LNCAP (cell line): ENCODE measurements around the gene YY1.

Experiments
- TF ChIP-seq, protein P1 (sequence below): fragments of 450-650 bp; IDR thresholded peaks from 2 replicates; pipeline ENCODE4 v1.5.1; 2017; ENCODE audit warnings: mild to moderate bottlenecking

Gene YY1

DNA sequence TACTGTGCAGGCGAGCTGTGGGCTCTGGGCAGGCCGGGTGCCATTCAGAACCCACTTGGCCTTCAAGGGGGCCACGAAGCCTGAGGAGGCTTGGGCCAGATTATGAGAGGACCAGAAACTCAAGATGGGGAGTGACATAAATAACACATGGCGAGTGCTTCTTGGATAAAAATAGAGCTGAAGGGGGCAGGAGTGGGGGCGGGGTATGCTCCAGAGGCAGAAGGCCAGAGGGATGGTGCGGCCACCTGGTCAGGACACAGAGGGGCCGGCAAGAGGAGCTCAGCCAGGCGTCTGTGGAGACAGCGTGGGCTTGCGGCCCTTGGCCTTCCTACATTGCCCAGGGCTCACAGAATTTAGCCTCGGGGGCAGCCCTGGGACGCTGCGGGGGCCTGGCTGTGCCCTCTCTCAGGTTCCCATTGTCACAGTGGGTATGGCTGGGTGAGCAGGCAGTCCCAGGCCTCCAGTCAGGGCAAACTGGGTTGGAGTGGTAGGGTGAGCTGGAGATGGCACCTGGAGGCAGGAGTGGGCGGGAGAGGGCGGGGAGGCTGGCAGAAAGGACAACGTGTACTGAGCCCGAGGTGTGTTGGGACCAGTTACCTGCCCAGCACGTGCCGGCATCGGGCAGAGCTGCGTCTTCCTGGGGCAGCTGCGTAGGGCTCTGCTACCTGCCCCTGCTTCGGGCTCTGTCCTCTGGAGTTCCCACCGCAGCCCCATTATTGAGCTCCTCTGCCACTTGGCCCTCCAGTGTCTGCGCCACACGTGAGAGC is 74.7 kb downstream of the YY1 start:
- TF ChIP-seq, protein P1, sequence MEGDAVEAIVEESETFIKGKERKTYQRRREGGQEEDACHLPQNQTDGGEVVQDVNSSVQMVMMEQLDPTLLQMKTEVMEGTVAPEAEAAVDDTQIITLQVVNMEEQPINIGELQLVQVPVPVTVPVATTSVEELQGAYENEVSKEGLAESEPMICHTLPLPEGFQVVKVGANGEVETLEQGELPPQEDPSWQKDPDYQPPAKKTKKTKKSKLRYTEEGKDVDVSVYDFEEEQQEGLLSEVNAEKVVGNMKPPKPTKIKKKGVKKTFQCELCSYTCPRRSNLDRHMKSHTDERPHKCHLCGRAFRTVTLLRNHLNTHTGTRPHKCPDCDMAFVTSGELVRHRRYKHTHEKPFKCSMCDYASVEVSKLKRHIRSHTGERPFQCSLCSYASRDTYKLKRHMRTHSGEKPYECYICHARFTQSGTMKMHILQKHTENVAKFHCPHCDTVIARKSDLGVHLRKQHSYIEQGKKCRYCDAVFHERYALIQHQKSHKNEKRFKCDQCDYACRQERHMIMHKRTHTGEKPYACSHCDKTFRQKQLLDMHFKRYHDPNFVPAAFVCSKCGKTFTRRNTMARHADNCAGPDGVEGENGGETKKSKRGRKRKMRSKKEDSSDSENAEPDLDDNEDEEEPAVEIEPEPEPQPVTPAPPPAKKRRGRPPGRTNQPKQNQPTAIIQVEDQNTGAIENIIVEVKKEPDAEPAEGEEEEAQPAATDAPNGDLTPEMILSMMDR: no peak

- TF ChIP-seq, protein P1: no peak
Measured at GRCh38 chr14:100314724-100315123, 75.8 kb downstream of the YY1 start.

DNA sequence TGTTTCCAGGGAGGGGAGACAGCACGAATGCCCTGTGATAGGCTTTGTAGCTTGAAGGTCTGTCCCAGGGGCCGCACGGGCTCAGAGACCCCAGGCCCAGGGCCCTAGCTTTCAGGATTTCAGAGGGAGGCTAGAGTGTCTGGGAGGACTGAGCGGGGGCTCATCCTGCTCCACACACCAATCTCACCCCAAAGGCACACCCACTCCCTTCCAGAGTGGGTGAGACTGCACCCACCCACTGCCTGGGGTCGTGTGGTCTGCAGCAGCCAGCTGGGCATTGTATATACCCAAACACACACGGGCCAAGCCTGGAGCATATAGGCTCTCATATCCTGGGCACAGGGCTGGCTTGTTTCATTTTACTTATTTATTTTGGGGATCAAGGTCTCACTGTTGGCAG is 78.4 kb downstream of the YY1 start:
- TF ChIP-seq, protein P1: no peak

DNA sequence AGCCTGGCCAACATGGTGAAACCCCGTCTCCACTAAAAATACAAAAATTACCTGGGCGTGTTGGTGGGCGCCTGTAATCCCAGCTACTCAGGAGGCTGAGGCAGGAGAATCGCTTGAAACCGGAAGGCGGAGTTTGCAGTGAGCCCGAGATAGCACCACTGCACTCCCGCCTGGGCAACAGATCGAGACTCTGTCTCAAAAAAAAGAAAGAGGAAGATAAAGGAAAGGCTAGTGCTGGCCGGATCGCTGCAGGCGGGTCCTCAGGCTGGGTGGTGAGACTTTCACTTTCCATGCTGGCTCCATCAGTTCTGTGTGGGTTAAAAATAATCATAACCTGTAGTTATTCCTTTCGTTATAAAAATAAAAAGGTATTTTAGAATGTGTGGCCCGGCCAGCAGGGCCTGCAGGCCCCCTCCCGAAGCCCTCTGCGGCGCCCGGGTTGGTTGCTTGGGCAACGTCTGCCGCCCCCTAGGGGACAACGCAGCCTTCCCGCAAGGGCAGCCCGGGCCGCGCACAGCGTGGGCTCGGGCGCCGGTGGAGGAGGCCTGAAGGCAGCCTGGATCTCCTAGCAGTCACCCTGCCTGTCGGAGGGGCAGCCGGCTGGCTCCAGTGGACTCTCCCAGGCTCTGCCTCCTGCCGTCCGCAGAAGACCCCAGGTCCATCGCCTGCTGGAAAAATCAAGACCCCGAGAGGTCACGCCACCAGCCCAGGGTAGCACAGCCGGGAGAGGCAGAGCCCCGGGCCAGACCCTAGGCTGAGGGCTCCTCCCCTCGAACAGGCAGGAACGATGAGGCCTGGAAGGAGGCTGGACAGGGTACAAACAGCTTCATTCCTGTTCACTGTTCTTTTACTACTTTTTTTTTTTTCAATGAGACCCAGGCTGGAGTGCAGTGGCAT is 79.2 kb downstream of the YY1 start:
- TF ChIP-seq, protein P1: peak; percentile 30; the same call in 1 of the 2 replicates

GRCh38 chr14:100320157-100320856 is 81.4 kb downstream of the YY1 start:
- TF ChIP-seq, protein P1: no peak

DNA sequence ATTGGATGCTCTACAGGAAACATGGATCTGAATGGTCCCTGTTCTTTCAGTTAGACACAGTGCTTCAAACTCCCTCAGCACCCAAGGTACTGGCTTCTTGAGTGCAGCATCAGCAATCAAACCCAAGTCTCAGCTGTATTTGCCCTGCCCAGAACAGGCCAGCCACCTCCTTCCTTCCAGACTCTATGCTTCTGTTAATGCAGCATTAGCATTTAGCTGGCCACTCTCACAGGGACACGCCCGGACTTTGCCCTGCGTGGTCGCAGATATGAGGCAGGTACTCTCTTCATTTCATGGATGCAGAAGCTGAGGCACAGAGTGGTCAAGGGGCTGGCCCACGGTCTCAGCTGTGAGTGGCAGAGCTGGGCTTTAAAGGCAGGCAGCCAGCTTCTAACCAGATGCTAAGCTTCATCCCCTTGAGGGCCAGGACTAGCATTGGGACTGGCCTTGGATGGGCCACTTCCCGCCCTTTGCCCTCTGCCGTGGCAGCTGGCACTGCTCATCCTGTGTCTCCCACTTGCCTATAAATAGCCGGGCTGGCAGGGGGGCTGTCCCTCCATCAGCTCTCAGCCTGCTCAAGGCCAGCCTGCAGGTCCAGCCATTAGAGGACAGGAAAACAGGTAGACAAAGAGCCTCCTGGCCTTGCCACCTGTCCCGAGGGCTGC is 82.7 kb downstream of the YY1 start:
- TF ChIP-seq, protein P1: no peak
